Body of pancreas (tissue), 4 donors: ENCODE data around the gene ADGRB3.

Experiments
- POLR2A ChIP-seq, 3 donors: fragments of 450-650 bp; IDR thresholded peaks; one replicate each; pipeline ENCODE4 v1.6.1; 2016; ENCODE audit warnings: antibody characterized with exemption in 3 of 3, mild to moderate bottlenecking in 2 of 3
- TF ChIP-seq, protein P1 (sequence below), 7 experiments: fragments of 450-650 bp in 4 of 7; fragments of 200-600 bp in 3 of 7; sonication (generic) in 3 of 7; IDR thresholded peaks; one replicate each; pipeline ENCODE4 v1.5.1; 2016 to 2019; ENCODE audit warnings: antibody characterized with exemption in 7 of 7

GRCh38 chr6:68637782-68638181, 2.7 kb downstream of the ADGRB3 start:
- TF ChIP-seq, protein P1, sequence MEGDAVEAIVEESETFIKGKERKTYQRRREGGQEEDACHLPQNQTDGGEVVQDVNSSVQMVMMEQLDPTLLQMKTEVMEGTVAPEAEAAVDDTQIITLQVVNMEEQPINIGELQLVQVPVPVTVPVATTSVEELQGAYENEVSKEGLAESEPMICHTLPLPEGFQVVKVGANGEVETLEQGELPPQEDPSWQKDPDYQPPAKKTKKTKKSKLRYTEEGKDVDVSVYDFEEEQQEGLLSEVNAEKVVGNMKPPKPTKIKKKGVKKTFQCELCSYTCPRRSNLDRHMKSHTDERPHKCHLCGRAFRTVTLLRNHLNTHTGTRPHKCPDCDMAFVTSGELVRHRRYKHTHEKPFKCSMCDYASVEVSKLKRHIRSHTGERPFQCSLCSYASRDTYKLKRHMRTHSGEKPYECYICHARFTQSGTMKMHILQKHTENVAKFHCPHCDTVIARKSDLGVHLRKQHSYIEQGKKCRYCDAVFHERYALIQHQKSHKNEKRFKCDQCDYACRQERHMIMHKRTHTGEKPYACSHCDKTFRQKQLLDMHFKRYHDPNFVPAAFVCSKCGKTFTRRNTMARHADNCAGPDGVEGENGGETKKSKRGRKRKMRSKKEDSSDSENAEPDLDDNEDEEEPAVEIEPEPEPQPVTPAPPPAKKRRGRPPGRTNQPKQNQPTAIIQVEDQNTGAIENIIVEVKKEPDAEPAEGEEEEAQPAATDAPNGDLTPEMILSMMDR (IDR thresholded peaks at IDR 0.05): no peak
- no peak for TF ChIP-seq POLR2A (IDR thresholded peaks at IDR 0.05)
